CD4-positive, CD25-positive, alpha-beta regulatory T cell (primary cell): ENCODE results near the gene SLC37A3. TPM values are rescaled to one million over a fixed set of nuclear protein-coding genes. Genes with fewer than 3 reads are reported as not detected.

Experiments used
- ATAC-seq, 2 donors: fragments of 150-1000 bp; cut with Tn5 transposase; one replicate each; pipeline ENCODE4 v1.10.0; 2021; ENCODE audit warnings: low read depth in 2 of 2, moderate number of reproducible peaks in 2 of 2, moderate library complexity in 1 of 2
- DNase-seq, 3 donors: peaks; one replicate each; pipeline versions ENCODE4 v3.0.0 to v3.0.0-alpha.2; 2012 to 2022; ENCODE audit warnings: mixed read lengths in 1 of 3
- H3K27ac ChIP-seq: one replicate; pipeline ENCODE4 v1.7.0; 2013; ENCODE audit warnings: mild to moderate bottlenecking, low read length; ENCODE audit not compliant: insufficient read depth, poor library complexity, severe bottlenecking
- H3K27me3 ChIP-seq: one replicate; pipeline ENCODE4 v1.7.0; 2013; ENCODE audit warnings: low read length; ENCODE audit not compliant: control insufficient read depth, insufficient read depth
- H3K36me3 ChIP-seq: one replicate; pipeline ENCODE4 v1.7.0; 2013; ENCODE audit warnings: mild to moderate bottlenecking, low read length, moderate library complexity; ENCODE audit not compliant: control insufficient read depth, insufficient read depth
- H3K4me1 ChIP-seq: 2 replicates; pipeline ENCODE4 v1.7.0; 2013; ENCODE audit warnings: mild to moderate bottlenecking, low read length; ENCODE audit not compliant: insufficient read depth, control insufficient read depth, poor library complexity, severe bottlenecking
- H3K4me3 ChIP-seq: one replicate; pipeline ENCODE4 v1.7.0; 2013; ENCODE audit warnings: low read depth, mild to moderate bottlenecking, low read length, moderate library complexity
- H3K9me3 ChIP-seq, 2 experiments: 1 replicate in 1 of 2; 2 replicates in 1 of 2; pipeline ENCODE4 v1.7.0; 2013; ENCODE audit warnings: low read length in 2 of 2, mild to moderate bottlenecking in 1 of 2, moderate library complexity in 1 of 2; ENCODE audit not compliant: control insufficient read depth in 2 of 2
- H3K27ac Mint-ChIP-seq, 3 donors: one replicate each; pipeline ENCODE4 v1.8.0; 2020 to 2022; ENCODE audit warnings: mild to moderate bottlenecking in 3 of 3, mixed read lengths in 3 of 3, moderate library complexity in 2 of 3
- H3K27me3 Mint-ChIP-seq: one replicate; pipeline ENCODE4 v1.8.0; 2022; ENCODE audit warnings: mild to moderate bottlenecking, mixed read lengths
- H3K36me3 Mint-ChIP-seq: one replicate; pipeline ENCODE4 v1.8.0; 2020; ENCODE audit warnings: mixed read lengths
- H3K4me1 Mint-ChIP-seq, 4 donors: one replicate each; pipeline ENCODE4 v1.8.0; 2020 to 2022; ENCODE audit warnings: mixed read lengths in 4 of 4, mild to moderate bottlenecking in 1 of 4
- H3K4me3 Mint-ChIP-seq, 4 donors: one replicate each; pipeline ENCODE4 v1.8.0; 2020 to 2022; ENCODE audit warnings: mild to moderate bottlenecking in 4 of 4, mixed read lengths in 4 of 4, moderate library complexity in 3 of 4
- H3K9me3 Mint-ChIP-seq, 7 donors: one replicate each; pipeline ENCODE4 v1.8.0; 2020 to 2022; ENCODE audit warnings: mixed read lengths in 7 of 7, mild to moderate bottlenecking in 3 of 7, moderate library complexity in 2 of 7
- polyA plus RNA-seq, 4 donors: library from polyadenylated mRNA; unstranded; fragments of 300-500 nt; fragmentation: Illumina TruSeq; gene quantifications; one replicate each; pipeline ENCODE4 v1.2.3, GENCODE V29; 2021
- total RNA-seq: library from RNA; stranded (reverse); gene quantifications from one replicate; pipeline ENCODE4 v1.2.3, GENCODE V29; 2022

The SLC37A3 gene
- total and polyA plus RNA-seq, 5 donors from 2014 or later: 13.0 to 44.7 (median 15.5) TPM

GRCh38 chr7:140398821-140399220, 491 bp upstream of the SLC37A3 start:
- Histone ChIP-seq H3K4me3 (peak overlapping the region; percentile 44), H3K27me3 (no peaks in the 10 kb centered on the region), H3K4me1 (peaks cover 22% of the 10 kb centered on the region), H3K36me3 (no peaks in the 10 kb centered on the region), H3K9me3 (no peaks in the 10 kb centered on the region), H3K27ac (no peak overlapping the region)
- H3K9me3 Mint-ChIP-seq: no peaks in the 10 kb centered on the region
- H3K27me3 Mint-ChIP-seq: no peaks in the 10 kb centered on the region
- H3K36me3 Mint-ChIP-seq: no peaks in the 10 kb centered on the region
- peak overlapping the region; percentile 86 to 94 (median 88) for H3K4me3 Mint-ChIP-seq
- peak overlapping the region in 1 of 3 donors; percentile 85 for H3K27ac Mint-ChIP-seq
- ATAC-seq (no peak), DNase-seq (no peak)
- H3K4me1 Mint-ChIP-seq: peaks cover 16 to 35% (median 26%) of the 10 kb centered on the region in 4 donors

- no peak for ATAC-seq
Observed at GRCh38 chr7:140393756-140394306, 4.5 kb downstream of the SLC37A3 start.

GRCh38 chr7:140391634-140392033, 6.7 kb downstream of the SLC37A3 start:
- H3K27me3 Mint-ChIP-seq: no peaks in the 10 kb centered on the region
- DNase-seq (no peak), ATAC-seq (no peak)
- Histone ChIP-seq H3K9me3 (no peaks in the 10 kb centered on the region), H3K27ac (no peak overlapping the region), H3K4me1 (peaks cover 17% of the 10 kb centered on the region), H3K4me3 (no peak overlapping the region), H3K36me3 (no peaks in the 10 kb centered on the region), H3K27me3 (no peaks in the 10 kb centered on the region)
- peaks cover 8 to 15% (median 12%) of the 10 kb centered on the region in 4 donors for H3K4me1 Mint-ChIP-seq
- H3K36me3 Mint-ChIP-seq: no peaks in the 10 kb centered on the region
- no peak overlapping the region for H3K4me3 Mint-ChIP-seq
- no peak overlapping the region for H3K27ac Mint-ChIP-seq
- no peaks in the 10 kb centered on the region for H3K9me3 Mint-ChIP-seq

More at GRCh38 chr7:140393756-140394306, 4.5 kb downstream of the SLC37A3 start:
- no peak for DNase-seq
- Mint-ChIP-seq H3K9me3 (no peaks in the 10 kb centered on the region), H3K4me1 (peaks cover 14 to 24% (median 21%) of the 10 kb centered on the region in 4 donors), H3K27ac (no peak overlapping the region), H3K4me3 (no peak overlapping the region), H3K36me3 (no peaks in the 10 kb centered on the region), H3K27me3 (no peaks in the 10 kb centered on the region)
- H3K27ac ChIP-seq: no peak overlapping the region
- no peak overlapping the region for H3K4me3 ChIP-seq
- H3K4me1 ChIP-seq: peaks cover 28% of the 10 kb centered on the region
- H3K9me3 ChIP-seq: no peaks in the 10 kb centered on the region
- H3K27me3 ChIP-seq: no peaks in the 10 kb centered on the region
- no peaks in the 10 kb centered on the region for H3K36me3 ChIP-seq

GRCh38 chr7:140390466-140391190, 7.7 kb downstream of the SLC37A3 start:
- peak in 1 of 3 donors; percentile 39 for DNase-seq
- H3K4me1 Mint-ChIP-seq: peaks cover under 1 to 10% (median 3%) of the 10 kb centered on the region in 4 donors
- H3K4me3 Mint-ChIP-seq: no peak overlapping the region
- no peak overlapping the region for H3K27ac ChIP-seq
- H3K9me3 Mint-ChIP-seq: no peaks in the 10 kb centered on the region
- H3K9me3 ChIP-seq: no peaks in the 10 kb centered on the region
- H3K36me3 Mint-ChIP-seq: no peaks in the 10 kb centered on the region
- no peak overlapping the region for H3K27ac Mint-ChIP-seq
- ATAC-seq: no peak
- peaks cover 12% of the 10 kb centered on the region for H3K4me1 ChIP-seq
- H3K4me3 ChIP-seq: no peak overlapping the region
- no peaks in the 10 kb centered on the region for H3K36me3 ChIP-seq
- no peaks in the 10 kb centered on the region for H3K27me3 Mint-ChIP-seq
- no peaks in the 10 kb centered on the region for H3K27me3 ChIP-seq

- H3K27me3 Mint-ChIP-seq: no peaks in the 10 kb centered on the region
- no peak for DNase-seq
- no peaks in the 10 kb centered on the region for H3K36me3 ChIP-seq
- H3K27ac Mint-ChIP-seq: no peak overlapping the region
- H3K4me3 Mint-ChIP-seq: no peak overlapping the region
- peaks cover 12% of the 10 kb centered on the region for H3K4me1 ChIP-seq
- no peak for ATAC-seq
- H3K9me3 ChIP-seq: no peaks in the 10 kb centered on the region
- H3K27me3 ChIP-seq: no peaks in the 10 kb centered on the region
- peaks cover 4 to 14% (median 7%) of the 10 kb centered on the region in 4 donors for H3K4me1 Mint-ChIP-seq
- no peaks in the 10 kb centered on the region for H3K9me3 Mint-ChIP-seq
- no peak overlapping the region for H3K4me3 ChIP-seq
- no peak overlapping the region for H3K27ac ChIP-seq
- peaks cover 3% of the 10 kb centered on the region for H3K36me3 Mint-ChIP-seq
Observed at GRCh38 chr7:140390034-140390433, 8.3 kb downstream of the SLC37A3 start.

GRCh38 chr7:140389445-140389844, 8.9 kb downstream of the SLC37A3 start:
- DNase-seq (no peak), ATAC-seq (no peak)
- Mint-ChIP-seq H3K4me1 (peaks cover 4 to 18% (median 9%) of the 10 kb centered on the region in 4 donors), H3K9me3 (no peaks in the 10 kb centered on the region), H3K4me3 (peak overlapping the region in 1 of 4 donors; percentile 47), H3K36me3 (peaks cover 3% of the 10 kb centered on the region), H3K27ac (peak overlapping the region; percentile 7 to 62 (median 20)), H3K27me3 (no peaks in the 10 kb centered on the region)
- H3K4me3 ChIP-seq: no peak overlapping the region
- H3K27me3 ChIP-seq: no peaks in the 10 kb centered on the region
- no peak overlapping the region for H3K27ac ChIP-seq
- H3K9me3 ChIP-seq: no peaks in the 10 kb centered on the region
- peaks cover 12% of the 10 kb centered on the region for H3K4me1 ChIP-seq
- H3K36me3 ChIP-seq: no peaks in the 10 kb centered on the region

- H3K27ac Mint-ChIP-seq: no peak overlapping the region
- Histone ChIP-seq H3K4me3 (no peak overlapping the region), H3K9me3 (no peaks in the 10 kb centered on the region), H3K27me3 (no peaks in the 10 kb centered on the region), H3K4me1 (peaks cover 4% of the 10 kb centered on the region), H3K27ac (no peak overlapping the region), H3K36me3 (peaks cover 16% of the 10 kb centered on the region)
- H3K4me3 Mint-ChIP-seq: no peak overlapping the region
- H3K36me3 Mint-ChIP-seq: peaks cover 15% of the 10 kb centered on the region
- no peaks in the 10 kb centered on the region for H3K27me3 Mint-ChIP-seq
- ATAC-seq (no peak), DNase-seq (no peak)
- no peaks in the 10 kb centered on the region for H3K9me3 Mint-ChIP-seq
- H3K4me1 Mint-ChIP-seq: peaks cover 11 to 25% (median 16%) of the 10 kb centered on the region in 4 donors
Observed at GRCh38 chr7:140384894-140385545, 13.3 kb downstream of the SLC37A3 start.
